ENCODE results near the gene MCF2L2.

Gene MCF2L2

DNA sequence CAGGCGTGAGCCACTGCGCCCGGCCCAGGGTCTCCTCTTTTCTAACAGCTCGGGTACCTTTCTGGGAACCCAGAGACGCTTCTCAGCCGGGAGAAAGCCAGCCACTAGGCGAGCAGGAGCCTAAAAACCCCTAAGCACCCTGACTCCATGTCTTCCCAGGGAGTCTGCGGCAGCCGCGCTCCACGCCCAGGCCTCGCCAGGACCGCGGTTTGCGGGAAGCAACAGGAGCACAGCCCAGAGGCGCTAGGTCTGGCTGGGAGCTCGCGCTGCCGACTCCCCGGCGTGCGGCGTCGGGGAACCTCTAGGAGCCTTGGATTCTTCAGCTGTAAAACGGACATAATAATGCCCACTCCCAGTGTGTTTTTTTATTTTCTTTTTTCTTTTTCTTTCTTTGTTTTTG, 264.9 kb downstream of the MCF2L2 start:
- no peak for ATAC-seq
- TF ChIP-seq ZC3H10 (CRISPR knock-in tag; IDR thresholded peaks at IDR 0.05) (no peak), ZNF8 (CRISPR knock-in tag; IDR thresholded peaks at IDR 0.05) (no peak)

DNA sequence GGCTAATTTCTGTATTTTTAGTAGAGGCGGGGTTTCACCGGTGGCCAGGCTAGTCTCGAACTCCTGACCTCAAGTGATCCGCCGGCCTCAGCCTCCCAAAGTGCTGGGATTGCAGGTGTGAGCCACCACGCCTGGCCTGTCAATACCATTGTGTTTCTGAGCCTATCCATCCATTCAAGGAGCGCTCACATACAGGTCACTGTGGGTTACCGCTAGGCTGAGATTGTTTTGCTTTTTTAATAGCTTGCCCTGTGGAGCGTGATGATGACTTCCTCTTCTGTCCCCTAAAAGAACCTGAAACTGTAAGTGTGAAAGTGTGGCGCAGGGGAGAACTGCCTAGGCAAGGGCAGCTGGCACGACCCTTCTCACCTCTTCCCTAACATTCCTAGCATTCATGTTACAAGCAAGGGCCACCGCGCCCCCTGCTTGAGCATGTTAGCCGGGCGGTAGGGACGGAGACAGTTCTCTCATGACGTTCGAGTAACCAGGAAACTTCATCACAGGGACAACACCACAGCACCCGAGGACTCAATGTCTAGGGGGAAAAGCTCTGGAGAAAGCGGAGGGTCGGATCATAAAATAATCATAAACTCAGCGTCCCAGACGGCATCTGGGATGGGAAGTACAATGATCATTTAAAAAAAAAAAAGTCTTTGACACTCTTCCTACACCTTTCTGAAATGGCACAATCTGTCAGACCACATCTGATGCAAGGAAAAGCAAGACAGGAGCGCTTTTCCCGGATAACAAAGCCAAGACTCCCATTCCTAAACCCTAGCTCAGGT, 266.7 kb downstream of the MCF2L2 start:
- ATAC-seq, result no peak; the same call in 2 of the 3 replicates

GRCh38 chr3:183160616-183161015, 267.8 kb downstream of the MCF2L2 start:
- TF ChIP-seq RARB (CRISPR knock-in tag; IDR thresholded peaks at IDR 0.05) (no peak), OSR1 (CRISPR knock-in tag; IDR thresholded peaks at IDR 0.05) (no peak), CSRNP3 (CRISPR knock-in tag; IDR thresholded peaks at IDR 0.05) (no peak), SNAI2 (CRISPR knock-in tag; IDR thresholded peaks at IDR 0.05) (no peak), GLIS3 (CRISPR knock-in tag; IDR thresholded peaks at IDR 0.05) (no peak), CSDC2 (CRISPR knock-in tag; IDR thresholded peaks at IDR 0.05) (no peak), ARNTL (CRISPR knock-in tag; IDR thresholded peaks at IDR 0.05; ENCODE audit: borderline replicate concordance, low read depth) (no peak), ZNF70 (CRISPR knock-in tag; IDR thresholded peaks at IDR 0.05) (no peak)
- TF ChIP-seq, protein P1, sequence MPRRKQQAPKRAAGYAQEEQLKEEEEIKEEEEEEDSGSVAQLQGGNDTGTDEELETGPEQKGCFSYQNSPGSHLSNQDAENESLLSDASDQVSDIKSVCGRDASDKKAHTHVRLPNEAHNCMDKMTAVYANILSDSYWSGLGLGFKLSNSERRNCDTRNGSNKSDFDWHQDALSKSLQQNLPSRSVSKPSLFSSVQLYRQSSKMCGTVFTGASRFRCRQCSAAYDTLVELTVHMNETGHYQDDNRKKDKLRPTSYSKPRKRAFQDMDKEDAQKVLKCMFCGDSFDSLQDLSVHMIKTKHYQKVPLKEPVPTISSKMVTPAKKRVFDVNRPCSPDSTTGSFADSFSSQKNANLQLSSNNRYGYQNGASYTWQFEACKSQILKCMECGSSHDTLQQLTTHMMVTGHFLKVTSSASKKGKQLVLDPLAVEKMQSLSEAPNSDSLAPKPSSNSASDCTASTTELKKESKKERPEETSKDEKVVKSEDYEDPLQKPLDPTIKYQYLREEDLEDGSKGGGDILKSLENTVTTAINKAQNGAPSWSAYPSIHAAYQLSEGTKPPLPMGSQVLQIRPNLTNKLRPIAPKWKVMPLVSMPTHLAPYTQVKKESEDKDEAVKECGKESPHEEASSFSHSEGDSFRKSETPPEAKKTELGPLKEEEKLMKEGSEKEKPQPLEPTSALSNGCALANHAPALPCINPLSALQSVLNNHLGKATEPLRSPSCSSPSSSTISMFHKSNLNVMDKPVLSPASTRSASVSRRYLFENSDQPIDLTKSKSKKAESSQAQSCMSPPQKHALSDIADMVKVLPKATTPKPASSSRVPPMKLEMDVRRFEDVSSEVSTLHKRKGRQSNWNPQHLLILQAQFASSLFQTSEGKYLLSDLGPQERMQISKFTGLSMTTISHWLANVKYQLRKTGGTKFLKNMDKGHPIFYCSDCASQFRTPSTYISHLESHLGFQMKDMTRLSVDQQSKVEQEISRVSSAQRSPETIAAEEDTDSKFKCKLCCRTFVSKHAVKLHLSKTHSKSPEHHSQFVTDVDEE (CRISPR knock-in tag; IDR thresholded peaks at IDR 0.05), result no peak
- no peak for ATAC-seq

More for the DNA sequence above, 266.7 kb downstream of the MCF2L2 start:
- TF ChIP-seq ZNF70 (CRISPR knock-in tag; IDR thresholded peaks at IDR 0.05), result no peak
- TF ChIP-seq ZFP3 (CRISPR knock-in tag; IDR thresholded peaks at IDR 0.05), result no peak
- TF ChIP-seq SNAI2 (CRISPR knock-in tag; IDR thresholded peaks at IDR 0.05), result no peak
- no peak for TF ChIP-seq CSDC2 (CRISPR knock-in tag; IDR thresholded peaks at IDR 0.05)
- TF ChIP-seq GLIS3 (CRISPR knock-in tag; IDR thresholded peaks at IDR 0.05), result no peak
- TF ChIP-seq ESRRG (CRISPR knock-in tag; IDR thresholded peaks at IDR 0.05), result no peak
- no peak for TF ChIP-seq CSRNP3 (CRISPR knock-in tag; IDR thresholded peaks at IDR 0.05)
- no peak for TF ChIP-seq ZC3H10 (CRISPR knock-in tag; IDR thresholded peaks at IDR 0.05)
- TF ChIP-seq ARNTL (CRISPR knock-in tag; IDR thresholded peaks at IDR 0.05; ENCODE audit: borderline replicate concordance, low read depth), result no peak
- TF ChIP-seq ZNF8 (CRISPR knock-in tag; IDR thresholded peaks at IDR 0.05), result no peak
- no peak for TF ChIP-seq PPARA (CRISPR knock-in tag; IDR thresholded peaks at IDR 0.05; ENCODE audit: borderline replicate concordance)

- no peak for TF ChIP-seq BACH2 (CRISPR knock-in tag; IDR thresholded peaks at IDR 0.05; ENCODE audit: borderline replicate concordance)
- TF ChIP-seq OSR1 (CRISPR knock-in tag; IDR thresholded peaks at IDR 0.05), result no peak
- TF ChIP-seq, protein P2, sequence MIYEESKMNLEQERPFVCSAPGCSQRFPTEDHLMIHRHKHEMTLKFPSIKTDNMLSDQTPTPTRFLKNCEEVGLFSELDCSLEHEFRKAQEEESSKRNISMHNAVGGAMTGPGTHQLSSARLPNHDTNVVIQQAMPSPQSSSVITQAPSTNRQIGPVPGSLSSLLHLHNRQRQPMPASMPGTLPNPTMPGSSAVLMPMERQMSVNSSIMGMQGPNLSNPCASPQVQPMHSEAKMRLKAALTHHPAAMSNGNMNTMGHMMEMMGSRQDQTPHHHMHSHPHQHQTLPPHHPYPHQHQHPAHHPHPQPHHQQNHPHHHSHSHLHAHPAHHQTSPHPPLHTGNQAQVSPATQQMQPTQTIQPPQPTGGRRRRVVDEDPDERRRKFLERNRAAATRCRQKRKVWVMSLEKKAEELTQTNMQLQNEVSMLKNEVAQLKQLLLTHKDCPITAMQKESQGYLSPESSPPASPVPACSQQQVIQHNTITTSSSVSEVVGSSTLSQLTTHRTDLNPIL (CRISPR knock-in tag; IDR thresholded peaks at IDR 0.05; ENCODE audit: low read depth), result no peak
- no peak for TF ChIP-seq PATZ1 (CRISPR knock-in tag; IDR thresholded peaks at IDR 0.05; ENCODE audit: borderline replicate concordance)
- TF ChIP-seq TOX (CRISPR knock-in tag; IDR thresholded peaks at IDR 0.05; ENCODE audit: borderline replicate concordance), result no peak
- TF ChIP-seq SNAI2 (CRISPR knock-in tag; IDR thresholded peaks at IDR 0.05), result no peak
- TF ChIP-seq, protein P3, sequence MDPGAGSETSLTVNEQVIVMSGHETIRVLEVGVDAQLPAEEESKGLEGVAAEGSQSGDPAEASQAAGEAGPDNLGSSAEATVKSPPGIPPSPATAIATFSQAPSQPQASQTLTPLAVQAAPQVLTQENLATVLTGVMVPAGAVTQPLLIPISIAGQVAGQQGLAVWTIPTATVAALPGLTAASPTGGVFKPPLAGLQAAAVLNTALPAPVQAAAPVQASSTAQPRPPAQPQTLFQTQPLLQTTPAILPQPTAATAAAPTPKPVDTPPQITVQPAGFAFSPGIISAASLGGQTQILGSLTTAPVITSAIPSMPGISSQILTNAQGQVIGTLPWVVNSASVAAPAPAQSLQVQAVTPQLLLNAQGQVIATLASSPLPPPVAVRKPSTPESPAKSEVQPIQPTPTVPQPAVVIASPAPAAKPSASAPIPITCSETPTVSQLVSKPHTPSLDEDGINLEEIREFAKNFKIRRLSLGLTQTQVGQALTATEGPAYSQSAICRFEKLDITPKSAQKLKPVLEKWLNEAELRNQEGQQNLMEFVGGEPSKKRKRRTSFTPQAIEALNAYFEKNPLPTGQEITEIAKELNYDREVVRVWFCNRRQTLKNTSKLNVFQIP (CRISPR knock-in tag; IDR thresholded peaks at IDR 0.05; ENCODE audit: borderline replicate concordance, low read depth), result no peak
- no peak for TF ChIP-seq PPARA (CRISPR knock-in tag; IDR thresholded peaks at IDR 0.05; ENCODE audit: borderline replicate concordance)
- TF ChIP-seq ZC3H10 (CRISPR knock-in tag; IDR thresholded peaks at IDR 0.05), result no peak
- no peak for TF ChIP-seq RARB (CRISPR knock-in tag; IDR thresholded peaks at IDR 0.05)
- TF ChIP-seq ESRRG (CRISPR knock-in tag; IDR thresholded peaks at IDR 0.05), result no peak
- no peak for TF ChIP-seq ZFP3 (CRISPR knock-in tag; IDR thresholded peaks at IDR 0.05)
- no peak for TF ChIP-seq ZNF70 (CRISPR knock-in tag; IDR thresholded peaks at IDR 0.05)
- TF ChIP-seq ZNF565 (CRISPR knock-in tag; conservative IDR thresholded peaks at IDR 0.05; ENCODE audit: low read depth), result no peak
- TF ChIP-seq ARNTL (CRISPR knock-in tag; IDR thresholded peaks at IDR 0.05; ENCODE audit: borderline replicate concordance, low read depth), result no peak
- no peak for TF ChIP-seq ZNF8 (CRISPR knock-in tag; IDR thresholded peaks at IDR 0.05)
- no peak for TF ChIP-seq ISL1 (CRISPR knock-in tag; IDR thresholded peaks at IDR 0.05)
- peak; percentile 26; the same call in 1 of the 3 replicates for ATAC-seq
Observed at GRCh38 chr3:183159333-183159732, 269.1 kb downstream of the MCF2L2 start.

Measured in SK-N-SH treated with all-trans-retinoic acid at 6 μM for 48 hours (cell line).